DOHH2 (cell line): ENCODE data around the gene PXK.

Experiments used
- H3F3A ChIP-seq: fragments of 200-600 bp; sonication (generic), shearing (Covaris generic); 2 replicates; pipeline ENCODE4 v1.6.0; 2016; ENCODE audit warnings: antibody characterized with exemption, mild to moderate bottlenecking; ENCODE audit not compliant: control insufficient read depth, insufficient read depth
- H3K27ac ChIP-seq: fragments of 200-600 bp; sonication (generic); 2 replicates; pipeline ENCODE4 v1.5.1; 2014; ENCODE audit warnings: low read depth, mild to moderate bottlenecking, low read length, moderate library complexity
- H3K27me3 ChIP-seq: fragments of 200-600 bp; sonication (generic); 2 replicates; pipeline ENCODE4 v1.6.1; 2014; ENCODE audit warnings: mild to moderate bottlenecking, low read length, mixed read lengths; ENCODE audit not compliant: control insufficient read depth
- H3K36me3 ChIP-seq: fragments of 200-600 bp; sonication (generic); 2 replicates; pipeline ENCODE4 v1.6.1; 2014; ENCODE audit warnings: mild to moderate bottlenecking, low read length, moderate library complexity, mixed read lengths; ENCODE audit not compliant: control insufficient read depth
- H3K4me1 ChIP-seq: fragments of 200-600 bp; sonication (generic); 2 replicates; pipeline ENCODE4 v1.6.1; 2014; ENCODE audit warnings: mild to moderate bottlenecking, low read length, mixed read lengths; ENCODE audit not compliant: control insufficient read depth
- H3K4me2 ChIP-seq: fragments of 200-600 bp; sonication (generic); 2 replicates; pipeline ENCODE4 v1.6.0; 2014; ENCODE audit warnings: mild to moderate bottlenecking, low read length, moderate library complexity
- H3K4me3 ChIP-seq: fragments of 200-600 bp; sonication (generic); 2 replicates; pipeline ENCODE4 v1.5.1; 2014; ENCODE audit warnings: mild to moderate bottlenecking, low read length, mixed read lengths
- H3K79me2 ChIP-seq: fragments of 200-600 bp; sonication (generic); 2 replicates; pipeline ENCODE4 v1.6.1; 2014; ENCODE audit warnings: mild to moderate bottlenecking, low read length, mixed read lengths; ENCODE audit not compliant: control insufficient read depth
- H3K9me2 ChIP-seq: fragments of 200-600 bp; sonication (generic); replicated peaks from 2 replicates; pipeline ENCODE4 v1.6.1; 2014; ENCODE audit warnings: mild to moderate bottlenecking, low read length, mixed read lengths; ENCODE audit not compliant: control insufficient read depth
- H3K9me3 ChIP-seq: fragments of 200-600 bp; sonication (generic); 2 replicates; pipeline ENCODE4 v1.6.1; 2014; ENCODE audit warnings: antibody characterized with exemption, low read length, mixed read lengths; ENCODE audit not compliant: control insufficient read depth, insufficient read depth
- H4K20me1 ChIP-seq: fragments of 200-600 bp; sonication (generic); 2 replicates; pipeline ENCODE4 v1.6.0; 2014; ENCODE audit warnings: low read depth, mild to moderate bottlenecking, antibody characterized with exemption, low read length, moderate library complexity; ENCODE audit not compliant: control insufficient read depth, insufficient read depth
- EZH2phosphoT487 ChIP-seq: fragments of 200-600 bp; sonication (generic); IDR thresholded peaks from 2 replicates; pipeline ENCODE4 v1.6.1; 2017; ENCODE audit warnings: borderline replicate concordance, mild to moderate bottlenecking, antibody characterized with exemption, low read length, moderate library complexity, mixed read lengths
- TF ChIP-seq, protein P1 (sequence below): fragments of 200-600 bp; sonication (generic); IDR thresholded peaks from one replicate; pipeline ENCODE4 v1.5.1; 2014; ENCODE audit warnings: antibody characterized with exemption, mild to moderate bottlenecking, low read depth, low read length; ENCODE audit not compliant: poor library complexity, severe bottlenecking

The PXK gene

DNA sequence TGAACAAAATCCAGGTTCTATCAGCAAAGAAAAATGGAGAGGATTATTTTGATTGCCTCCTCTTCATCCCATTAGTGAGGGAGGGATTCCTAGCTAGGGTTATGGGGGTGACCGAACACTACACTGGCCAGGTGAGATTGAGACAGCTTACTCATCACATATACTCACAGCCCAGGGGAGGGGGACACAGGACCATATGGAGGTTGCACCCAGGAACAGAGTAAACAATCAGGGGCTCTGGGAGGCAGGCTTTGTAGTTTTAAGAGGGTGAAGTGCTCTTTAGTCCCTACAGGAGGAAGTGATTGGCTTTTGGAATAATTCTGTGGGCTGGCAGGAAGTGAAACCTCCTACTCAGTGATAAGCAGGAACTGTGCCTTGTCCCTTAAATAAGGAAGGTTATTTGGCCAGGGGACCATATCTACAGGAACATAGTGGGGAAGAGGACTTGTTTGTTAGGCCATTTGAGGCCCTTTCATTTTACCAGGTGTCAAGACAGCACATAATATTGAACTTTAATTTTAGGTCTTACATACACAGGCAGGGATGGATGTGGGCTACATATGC is 141.7 kb downstream of the PXK start:
- TF ChIP-seq EZH2phosphoT487, result no peak
- TF ChIP-seq, protein P1, sequence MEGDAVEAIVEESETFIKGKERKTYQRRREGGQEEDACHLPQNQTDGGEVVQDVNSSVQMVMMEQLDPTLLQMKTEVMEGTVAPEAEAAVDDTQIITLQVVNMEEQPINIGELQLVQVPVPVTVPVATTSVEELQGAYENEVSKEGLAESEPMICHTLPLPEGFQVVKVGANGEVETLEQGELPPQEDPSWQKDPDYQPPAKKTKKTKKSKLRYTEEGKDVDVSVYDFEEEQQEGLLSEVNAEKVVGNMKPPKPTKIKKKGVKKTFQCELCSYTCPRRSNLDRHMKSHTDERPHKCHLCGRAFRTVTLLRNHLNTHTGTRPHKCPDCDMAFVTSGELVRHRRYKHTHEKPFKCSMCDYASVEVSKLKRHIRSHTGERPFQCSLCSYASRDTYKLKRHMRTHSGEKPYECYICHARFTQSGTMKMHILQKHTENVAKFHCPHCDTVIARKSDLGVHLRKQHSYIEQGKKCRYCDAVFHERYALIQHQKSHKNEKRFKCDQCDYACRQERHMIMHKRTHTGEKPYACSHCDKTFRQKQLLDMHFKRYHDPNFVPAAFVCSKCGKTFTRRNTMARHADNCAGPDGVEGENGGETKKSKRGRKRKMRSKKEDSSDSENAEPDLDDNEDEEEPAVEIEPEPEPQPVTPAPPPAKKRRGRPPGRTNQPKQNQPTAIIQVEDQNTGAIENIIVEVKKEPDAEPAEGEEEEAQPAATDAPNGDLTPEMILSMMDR, result no peak
- Histone ChIP-seq H3K4me2 (peak overlapping the region; percentile 60), H3K36me3 (no peaks in the 10 kb centered on the region), H3K4me3 (peak overlapping the region; percentile 41), H3K79me2 (no peaks in the 10 kb centered on the region), H4K20me1 (no peaks in the 10 kb centered on the region), H3K4me1 (peaks cover 20% of the 10 kb centered on the region), H3F3A (no peaks in the 10 kb centered on the region), H3K27ac (no peak overlapping the region), H3K9me2 (no peaks in the 10 kb centered on the region), H3K9me3 (no peaks in the 10 kb centered on the region), H3K27me3 (no peaks in the 10 kb centered on the region)

DNA sequence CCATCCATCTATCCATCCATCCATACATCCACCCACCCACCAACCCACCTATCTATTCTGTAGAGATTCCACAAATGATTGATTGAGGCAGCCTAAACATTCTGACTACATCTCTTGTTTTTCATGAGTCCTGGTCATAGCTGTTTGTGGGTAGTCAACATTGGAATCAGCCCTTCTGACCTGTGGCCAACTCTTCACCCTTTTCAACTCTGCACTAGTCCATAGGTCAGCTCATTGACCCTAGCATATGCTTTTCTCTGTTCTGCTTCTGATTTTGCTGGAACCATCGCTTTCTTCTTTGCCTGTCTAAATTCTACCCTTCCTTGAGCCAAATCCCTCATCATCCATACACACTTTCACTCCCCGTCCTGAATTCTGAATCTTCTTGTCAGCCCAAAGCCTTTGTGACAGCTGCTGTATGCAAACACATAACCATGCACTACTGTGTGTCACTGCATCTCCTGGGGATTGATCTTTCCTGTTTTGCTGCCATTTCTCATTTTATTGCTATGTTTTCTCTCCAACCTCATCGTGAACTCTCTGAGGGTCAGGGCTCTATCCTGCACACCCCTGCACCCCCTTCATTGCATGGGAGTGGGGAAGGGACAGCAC is 142.4 kb downstream of the PXK start:
- no peaks in the 10 kb centered on the region for H3K79me2 ChIP-seq
- H3K4me2 ChIP-seq, result peak overlapping the region; percentile 60
- H3F3A ChIP-seq, result no peaks in the 10 kb centered on the region
- 0 out of 2 replicates have a peak overlapping the region, but pooled peaks have one; percentile 0 for H3K27ac ChIP-seq
- H3K4me3 ChIP-seq, result peak overlapping the region; percentile 41
- TF ChIP-seq EZH2phosphoT487, result no peak
- TF ChIP-seq, protein P1, result no peak
- no peaks in the 10 kb centered on the region for H3K9me2 ChIP-seq
- no peaks in the 10 kb centered on the region for H3K36me3 ChIP-seq
- H3K4me1 ChIP-seq, result peaks cover 20% of the 10 kb centered on the region
- no peaks in the 10 kb centered on the region for H4K20me1 ChIP-seq
- H3K27me3 ChIP-seq, result no peaks in the 10 kb centered on the region
- no peaks in the 10 kb centered on the region for H3K9me3 ChIP-seq
